ENCODE measurements around the gene SUDS3. TPM values are rescaled to one million over a fixed set of nuclear protein-coding genes. Genes with fewer than 3 reads are reported as not detected.

The SUDS3 gene
- polyA plus RNA-seq, 1 donor (not counting 4 experiments of a cell fraction or from before 2014, with no cell fraction given) = 32.4 TPM

GRCh38 chr12:118420673-118421072, 44.3 kb downstream of the SUDS3 start:
- Histone ChIP-seq H3K9me3 (ENCODE audit: control insufficient read depth, low read depth, low read length) (no peaks in the 10 kb centered on the region), H2AFZ (ENCODE audit: control insufficient read depth, low read length) (no peak overlapping the region), H3K4me3 (ENCODE audit: control insufficient read depth in 2 of 3, extremely low read depth in 1 of 3, insufficient read depth in 2 of 3, low read depth in 1 of 3, low read length in 3 of 3) (no peak overlapping the region), H3K27ac (ENCODE audit: control insufficient read depth, insufficient read depth, low read length) (no peak overlapping the region), H3K36me3 (ENCODE audit: control insufficient read depth in 2 of 2, extremely low read depth in 1 of 2, insufficient read depth in 2 of 2, low read length in 2 of 2) (peaks cover 0 to 6% of the 10 kb centered on the region in 2 experiments), H3K27me3 (ENCODE audit: control insufficient read depth, extremely low read depth, insufficient read depth, low read length) (no peaks in the 10 kb centered on the region), H3K9ac (ENCODE audit: control insufficient read depth, extremely low read depth, insufficient read depth, low read length) (no peak overlapping the region), H3K4me2 (ENCODE audit: control insufficient read depth, extremely low read depth, insufficient read depth, low read depth, low read length) (no peak overlapping the region), H3K9me1 (ENCODE audit: control insufficient read depth, extremely low read depth, insufficient read depth, low read length) (no peaks in the 10 kb centered on the region), H3K79me2 (ENCODE audit: control insufficient read depth, insufficient read depth, low read length) (no peaks in the 10 kb centered on the region), H4K20me1 (ENCODE audit: control insufficient read depth, extremely low read depth, insufficient read depth, low read length) (no peaks in the 10 kb centered on the region), H3K4me1 (ENCODE audit: control insufficient read depth, extremely low read depth, insufficient read depth, low read length) (peaks cover 16% of the 10 kb centered on the region)
- DNase-seq (ENCODE audit: low read depth, low spot score) = no peak
- dilution Hi-C loops (cut with MboI; ENCODE audit: extremely low pct_ligation_motif_present, low sequenced_read_pairs) = no loop called here
- TF ChIP-seq EZH2 (IDR thresholded peaks at IDR 0.05; ENCODE audit: low read length) (no peak), CTCF (optimal IDR thresholded peaks at IDR 0.05 in 1 of 3, IDR thresholded peaks at IDR 0.05 in 1 of 3, conservative IDR thresholded peaks at IDR 0.05 in 1 of 3; ENCODE audit: extremely low read depth in 1 of 3, insufficient read depth in 2 of 3, low read length in 3 of 3) (no peak)
- no peak for FAIRE-seq

GRCh38 chr12:118424884-118425283, 48.5 kb downstream of the SUDS3 start:
- H3K9ac ChIP-seq (ENCODE audit: control insufficient read depth, extremely low read depth, insufficient read depth, low read length) = no peak overlapping the region
- DNase-seq (ENCODE audit: low read depth, low spot score) (no peak), FAIRE-seq (no peak)
- no peak overlapping the region for H3K4me3 ChIP-seq (ENCODE audit: control insufficient read depth in 2 of 3, extremely low read depth in 1 of 3, insufficient read depth in 2 of 3, low read depth in 1 of 3, low read length in 3 of 3)
- TF ChIP-seq CTCF (optimal IDR thresholded peaks at IDR 0.05 in 1 of 3, IDR thresholded peaks at IDR 0.05 in 1 of 3, conservative IDR thresholded peaks at IDR 0.05 in 1 of 3; ENCODE audit: extremely low read depth in 1 of 3, insufficient read depth in 2 of 3, low read length in 3 of 3) (no peak), EZH2 (IDR thresholded peaks at IDR 0.05; ENCODE audit: low read length) (no peak)
- H3K79me2 ChIP-seq (ENCODE audit: control insufficient read depth, insufficient read depth, low read length) = no peaks in the 10 kb centered on the region
- peaks cover 0 to 2% of the 10 kb centered on the region in 2 experiments for H3K36me3 ChIP-seq (ENCODE audit: control insufficient read depth in 2 of 2, extremely low read depth in 1 of 2, insufficient read depth in 2 of 2, low read length in 2 of 2)
- H3K27me3 ChIP-seq (ENCODE audit: control insufficient read depth, extremely low read depth, insufficient read depth, low read length) = no peaks in the 10 kb centered on the region
- no peaks in the 10 kb centered on the region for H3K9me3 ChIP-seq (ENCODE audit: control insufficient read depth, low read depth, low read length)
- H4K20me1 ChIP-seq (ENCODE audit: control insufficient read depth, extremely low read depth, insufficient read depth, low read length) = no peaks in the 10 kb centered on the region
- no peak overlapping the region for H3K27ac ChIP-seq (ENCODE audit: control insufficient read depth, insufficient read depth, low read length)
- dilution Hi-C loops (cut with MboI; ENCODE audit: extremely low pct_ligation_motif_present, low sequenced_read_pairs) = no loop called here
- no peaks in the 10 kb centered on the region for H3K9me1 ChIP-seq (ENCODE audit: control insufficient read depth, extremely low read depth, insufficient read depth, low read length)
- no peak overlapping the region for H3K4me2 ChIP-seq (ENCODE audit: control insufficient read depth, extremely low read depth, insufficient read depth, low read depth, low read length)
- H2AFZ ChIP-seq (ENCODE audit: control insufficient read depth, low read length) = no peak overlapping the region
- H3K4me1 ChIP-seq (ENCODE audit: control insufficient read depth, extremely low read depth, insufficient read depth, low read length) = no peaks in the 10 kb centered on the region

Measured in keratinocyte (primary cell).